Left ventricle myocardium inferior (tissue), 1 donor: Measurements from ENCODE around the gene LMO1. TPM values are rescaled to one million over a fixed set of nuclear protein-coding genes. Genes with fewer than 3 reads are reported as not detected.

ENCODE experiments used
- DNase-seq: peaks from one replicate; pipeline ENCODE4 v3.0.0-alpha.2; 2020
- H3K27ac ChIP-seq: fragments of 200-600 bp; replicated peaks from 2 replicates; pipeline ENCODE4 v1.8.0; 2021
- H3K27me3 ChIP-seq: fragments of 200-600 bp; 2 replicates; pipeline ENCODE4 v1.8.0; 2021; ENCODE audit warnings: low read depth
- H3K36me3 ChIP-seq: fragments of 200-600 bp; 2 replicates; pipeline ENCODE4 v1.8.0; 2021
- H3K4me1 ChIP-seq: fragments of 200-600 bp; 2 replicates; pipeline ENCODE4 v1.8.0; 2021
- H3K4me3 ChIP-seq: fragments of 200-600 bp; 2 replicates; pipeline ENCODE4 v1.8.0; 2021; ENCODE audit warnings: mild to moderate bottlenecking, moderate library complexity
- H3K9me3 ChIP-seq: fragments of 200-600 bp; replicated peaks from 2 replicates; pipeline ENCODE4 v1.8.0; 2021
- intact Hi-C: fragments of 100-400 bp; cut with micrococcal nuclease; formaldehyde crosslinking; loops from one replicate; pipeline ENCODE4 v1.11.0; 2022
- total RNA-seq: library from RNA; stranded (reverse); fragmentation: NEBNext Ultra II Directional; extraction: Animal tissue kit (Norgen Biotek cat#: 25700); gene quantifications from one replicate; pipeline ENCODE4 v1.2.1, GENCODE V29; 2021
- TF ChIP-seq, protein P1 (sequence below): fragments of 200-600 bp; IDR thresholded peaks from 2 replicates; pipeline ENCODE4 v1.8.0; 2021; ENCODE audit warnings: antibody characterized with exemption, mild to moderate bottlenecking, borderline replicate concordance
- donor health status: DM: no; HTN: yes; CAD: no; lungs with severe emphysema.

The LMO1 gene
- total RNA-seq, 1 donor from 2014 or later, result 2.3 TPM

DNA sequence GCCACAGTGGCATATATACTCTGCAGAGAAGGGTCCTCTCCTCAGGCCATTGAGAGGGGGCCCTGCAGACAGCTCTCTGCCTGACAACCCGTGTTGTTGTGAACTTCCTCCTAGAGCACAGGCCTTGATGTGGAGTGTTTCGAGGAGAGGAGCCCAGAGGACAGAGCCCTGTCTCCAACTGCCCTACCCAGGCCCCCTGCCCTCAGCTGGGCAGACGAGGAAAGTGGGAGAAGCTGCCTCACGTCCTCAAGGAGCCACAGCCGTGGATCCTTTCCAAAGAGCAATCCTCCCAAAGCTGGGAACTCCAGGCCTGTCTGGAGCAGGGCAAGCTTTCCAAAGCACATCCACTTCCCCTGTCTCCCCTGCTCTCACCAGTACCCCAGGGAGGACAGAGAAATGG lies 10.7 kb downstream of the LMO1 start:
- intact Hi-C loops, result no loop called here
- Histone ChIP-seq H3K27me3 (peaks cover 17% of the 10 kb centered on the region), H3K9me3 (no peaks in the 10 kb centered on the region), H3K4me3 (no peak overlapping the region), H3K36me3 (no peaks in the 10 kb centered on the region), H3K4me1 (no peaks in the 10 kb centered on the region), H3K27ac (no peak overlapping the region)
- no peak for DNase-seq
- TF ChIP-seq, protein P1, sequence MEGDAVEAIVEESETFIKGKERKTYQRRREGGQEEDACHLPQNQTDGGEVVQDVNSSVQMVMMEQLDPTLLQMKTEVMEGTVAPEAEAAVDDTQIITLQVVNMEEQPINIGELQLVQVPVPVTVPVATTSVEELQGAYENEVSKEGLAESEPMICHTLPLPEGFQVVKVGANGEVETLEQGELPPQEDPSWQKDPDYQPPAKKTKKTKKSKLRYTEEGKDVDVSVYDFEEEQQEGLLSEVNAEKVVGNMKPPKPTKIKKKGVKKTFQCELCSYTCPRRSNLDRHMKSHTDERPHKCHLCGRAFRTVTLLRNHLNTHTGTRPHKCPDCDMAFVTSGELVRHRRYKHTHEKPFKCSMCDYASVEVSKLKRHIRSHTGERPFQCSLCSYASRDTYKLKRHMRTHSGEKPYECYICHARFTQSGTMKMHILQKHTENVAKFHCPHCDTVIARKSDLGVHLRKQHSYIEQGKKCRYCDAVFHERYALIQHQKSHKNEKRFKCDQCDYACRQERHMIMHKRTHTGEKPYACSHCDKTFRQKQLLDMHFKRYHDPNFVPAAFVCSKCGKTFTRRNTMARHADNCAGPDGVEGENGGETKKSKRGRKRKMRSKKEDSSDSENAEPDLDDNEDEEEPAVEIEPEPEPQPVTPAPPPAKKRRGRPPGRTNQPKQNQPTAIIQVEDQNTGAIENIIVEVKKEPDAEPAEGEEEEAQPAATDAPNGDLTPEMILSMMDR, result no peak

GRCh38 chr11:8252388-8252787 lies 11.3 kb downstream of the LMO1 start:
- Histone ChIP-seq H3K9me3 (no peaks in the 10 kb centered on the region), H3K4me1 (no peaks in the 10 kb centered on the region), H3K27me3 (peaks cover 17% of the 10 kb centered on the region), H3K27ac (no peak overlapping the region), H3K36me3 (no peaks in the 10 kb centered on the region), H3K4me3 (no peak overlapping the region)
- intact Hi-C loops, result no loop called here
- DNase-seq, result no peak
- TF ChIP-seq, protein P1, result no peak

DNA sequence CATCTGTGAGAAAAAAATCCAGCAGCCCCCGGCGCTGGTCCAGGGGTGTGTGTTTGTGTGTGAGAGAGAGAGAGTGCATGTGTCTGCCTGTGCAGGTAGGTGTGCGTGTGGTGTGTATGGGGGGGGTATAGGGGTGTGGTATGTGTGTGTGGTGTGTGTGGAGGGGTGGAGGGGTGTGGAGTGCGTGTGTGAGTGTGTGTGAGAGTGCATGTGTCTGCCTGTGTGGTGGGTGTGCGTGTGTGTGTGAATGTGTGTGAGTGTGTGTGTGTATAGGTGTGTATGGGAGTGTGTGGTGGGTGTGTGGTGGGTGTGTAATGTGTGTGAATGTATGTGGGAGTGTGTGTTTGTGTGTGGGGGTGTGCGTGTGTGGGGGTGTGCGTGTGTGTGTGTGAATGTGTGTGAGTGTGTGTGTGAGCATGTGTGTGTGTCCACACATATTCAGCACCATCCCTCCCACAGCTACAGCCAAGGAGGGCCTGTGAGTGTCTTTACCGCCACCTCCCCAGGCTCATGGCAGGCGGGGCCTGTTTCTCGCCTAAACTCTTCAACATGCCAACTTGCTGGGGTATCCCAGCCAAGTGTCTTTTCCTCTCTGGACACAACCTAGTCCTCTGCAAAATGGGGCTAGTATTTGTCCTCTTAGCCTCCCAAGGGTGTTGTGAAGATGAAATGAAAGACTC lies 11.9 kb downstream of the LMO1 start:
- Histone ChIP-seq H3K9me3 (no peaks in the 10 kb centered on the region), H3K4me1 (no peaks in the 10 kb centered on the region), H3K27me3 (peaks cover 17% of the 10 kb centered on the region), H3K4me3 (no peak overlapping the region), H3K36me3 (no peaks in the 10 kb centered on the region), H3K27ac (no peak overlapping the region)
- DNase-seq, result no peak
- TF ChIP-seq, protein P1, result no peak
- intact Hi-C loops, result no loop called here

- Histone ChIP-seq H3K9me3 (no peaks in the 10 kb centered on the region), H3K27ac (no peak overlapping the region), H3K27me3 (peaks cover 17% of the 10 kb centered on the region), H3K4me3 (no peak overlapping the region), H3K4me1 (no peaks in the 10 kb centered on the region), H3K36me3 (no peaks in the 10 kb centered on the region)
- DNase-seq, result no peak
- intact Hi-C loops, result no loop called here
- TF ChIP-seq, protein P1, result no peak
These were observed 12.6 kb downstream of the LMO1 start for GRCh38 chr11:8250981-8251615.

DNA sequence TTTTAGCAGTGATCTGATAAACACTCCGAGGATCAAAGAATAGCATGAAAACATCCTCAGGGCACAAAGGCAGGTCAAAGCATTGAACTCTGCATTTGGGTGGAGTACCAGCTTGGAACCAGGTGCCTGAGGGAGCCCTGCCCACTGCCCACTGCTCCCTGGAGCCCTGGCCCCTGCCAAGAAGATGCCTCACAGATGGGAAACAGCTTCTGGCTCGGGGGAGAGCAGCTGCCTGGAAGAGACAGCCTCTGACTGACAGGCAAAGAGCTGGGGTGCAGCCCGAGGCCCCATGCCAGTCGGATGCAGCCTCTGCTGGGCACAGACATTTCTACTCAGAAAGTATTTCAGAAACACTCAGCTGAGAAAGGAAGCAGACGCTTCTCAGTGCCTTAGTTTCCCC lies 13.2 kb downstream of the LMO1 start:
- Histone ChIP-seq H3K27ac (no peak overlapping the region), H3K4me3 (no peak overlapping the region), H3K9me3 (no peaks in the 10 kb centered on the region), H3K4me1 (no peaks in the 10 kb centered on the region), H3K27me3 (peaks cover 17% of the 10 kb centered on the region), H3K36me3 (no peaks in the 10 kb centered on the region)
- TF ChIP-seq, protein P1, result no peak
- no peak for DNase-seq
- intact Hi-C loops, result no loop called here
